Neural progenitor cell (in vitro differentiated cells): ENCODE data around the gene RNF148. TPM values are rescaled to one million over a fixed set of nuclear protein-coding genes. Genes with fewer than 3 reads are reported as not detected.

Source experiments
- DNase-seq: peaks from one replicate; pipeline ENCODE4 v3.0.0-alpha.2; 2016; ENCODE audit warnings: low spot score
- H2AFZ ChIP-seq: fragments of 200-600 bp; sonication (generic); replicated peaks from 2 replicates; pipeline ENCODE4 v1.6.1; 2016; ENCODE audit warnings: antibody characterized with exemption
- H3F3A ChIP-seq: fragments of 200-600 bp; sonication (generic); 2 replicates; pipeline ENCODE4 v1.6.1; 2016; ENCODE audit warnings: antibody characterized with exemption, low read depth
- H3K27ac ChIP-seq: fragments of 200-600 bp; sonication (generic); 2 replicates; pipeline ENCODE4 v1.5.1; 2016; ENCODE audit warnings: mild to moderate bottlenecking
- H3K27me3 ChIP-seq: fragments of 200-600 bp; sonication (generic); 2 replicates; pipeline ENCODE4 v1.6.1; 2016; ENCODE audit warnings: mild to moderate bottlenecking, moderate library complexity
- H3K36me3 ChIP-seq: fragments of 200-600 bp; sonication (generic); 2 replicates; pipeline ENCODE4 v1.5.1; 2016
- H3K4me1 ChIP-seq: fragments of 200-600 bp; sonication (generic); 2 replicates; pipeline ENCODE4 v1.6.1; 2016; ENCODE audit warnings: mixed run types
- H3K4me2 ChIP-seq: fragments of 200-600 bp; sonication (generic); 2 replicates; pipeline ENCODE4 v1.6.1; 2016
- H3K4me3 ChIP-seq: fragments of 200-600 bp; sonication (generic); 2 replicates; pipeline ENCODE4 v1.5.1; 2016
- H3K79me2 ChIP-seq: fragments of 200-600 bp; sonication (generic); 2 replicates; pipeline ENCODE4 v1.6.1; 2016; ENCODE audit warnings: low read depth
- H3K9ac ChIP-seq: fragments of 200-600 bp; sonication (generic); 2 replicates; pipeline ENCODE4 v1.6.1; 2016
- H3K9me3 ChIP-seq: fragments of 200-600 bp; sonication (generic); 2 replicates; pipeline ENCODE4 v1.5.1; 2016; ENCODE audit warnings: low read depth
- H4K20me1 ChIP-seq: fragments of 200-600 bp; sonication (generic); 2 replicates; pipeline ENCODE4 v1.6.1; 2016; ENCODE audit warnings: low read depth
- H3K27ac Mint-ChIP-seq: 3 replicates; pipeline ENCODE4 v1.8.0; 2021; ENCODE audit warnings: mixed read lengths
- H3K27me3 Mint-ChIP-seq: 2 replicates; pipeline ENCODE4 v1.8.0; 2022; ENCODE audit warnings: low read depth, mild to moderate bottlenecking, inconsistent platforms, moderate library complexity, mixed read lengths; ENCODE audit not compliant: insufficient read depth
- H3K36me3 Mint-ChIP-seq: 3 replicates; pipeline ENCODE4 v1.8.0; 2021; ENCODE audit warnings: mixed read lengths
- H3K4me1 Mint-ChIP-seq: 3 replicates; pipeline ENCODE4 v1.8.0; 2021; ENCODE audit warnings: mixed read lengths
- H3K4me3 Mint-ChIP-seq: 3 replicates; pipeline ENCODE4 v1.8.0; 2021; ENCODE audit warnings: mild to moderate bottlenecking, moderate library complexity, mixed read lengths
- H3K9me3 Mint-ChIP-seq: 3 replicates; pipeline ENCODE4 v1.8.0; 2020; ENCODE audit warnings: mixed read lengths
- EZH2 ChIP-seq: fragments of 200-600 bp; sonication (generic); IDR thresholded peaks from 2 replicates; pipeline ENCODE4 v1.6.1; 2017; ENCODE audit warnings: antibody characterized with exemption, mild to moderate bottlenecking, moderate library complexity
- EZH2phosphoT487 ChIP-seq: fragments of 200-600 bp; sonication (generic); IDR thresholded peaks from 2 replicates; pipeline ENCODE4 v1.6.1; 2017; ENCODE audit warnings: antibody characterized with exemption
- total RNA-seq: library from RNA; depleted of rRNA; stranded (reverse); fragments of >200 nt; gene quantifications from 2 replicates; pipeline ENCODE4 v1.2.3, GENCODE V29; 2015; ENCODE audit warnings: low replicate concordance
- TF ChIP-seq, protein P1 (sequence below): fragments of 200-600 bp; sonication (generic); IDR thresholded peaks from 2 replicates; pipeline ENCODE4 v1.5.1; 2017; ENCODE audit warnings: antibody characterized with exemption, mild to moderate bottlenecking

Gene RNF148
- total RNA-seq, 1 donor from 2014 or later: 0.11 TPM

DNA sequence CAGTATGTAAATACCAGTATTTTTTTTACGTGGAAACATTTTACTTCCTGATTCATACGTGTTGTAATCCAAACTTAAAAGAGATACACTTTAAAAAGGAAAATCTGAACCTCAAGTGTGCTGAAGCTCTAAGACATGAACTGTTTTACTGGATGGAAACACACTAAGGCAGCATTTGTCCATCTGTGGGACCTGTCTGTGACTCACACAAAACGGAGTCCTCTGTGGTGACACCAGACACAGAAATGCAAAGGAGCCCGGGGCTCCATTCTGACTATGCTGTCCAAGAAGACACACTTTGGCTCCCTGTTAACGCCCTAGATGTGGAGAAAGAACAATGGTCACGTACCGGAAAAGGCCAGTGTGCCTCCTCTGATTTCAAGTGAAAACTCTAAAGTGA lies 27.7 kb downstream of the RNF148 start:
- Mint-ChIP-seq H3K27ac (no peak overlapping the region), H3K9me3 (peaks cover 18% of the 10 kb centered on the region), H3K4me3 (no peak overlapping the region), H3K4me1 (peaks cover 36% of the 10 kb centered on the region), H3K27me3 (peaks cover 5% of the 10 kb centered on the region), H3K36me3 (peaks cover 6% of the 10 kb centered on the region)
- H4K20me1 ChIP-seq: no peaks in the 10 kb centered on the region
- no peak for DNase-seq
- no peaks in the 10 kb centered on the region for H3K36me3 ChIP-seq
- no peak overlapping the region for H2AFZ ChIP-seq
- no peaks in the 10 kb centered on the region for H3K9me3 ChIP-seq
- H3K4me1 ChIP-seq: peaks cover 11% of the 10 kb centered on the region
- no peak overlapping the region for H3K4me2 ChIP-seq
- no peaks in the 10 kb centered on the region for H3K79me2 ChIP-seq
- no peak overlapping the region for H3K4me3 ChIP-seq
- H3F3A ChIP-seq: peaks cover 11% of the 10 kb centered on the region
- H3K27ac ChIP-seq: no peak overlapping the region
- no peak for TF ChIP-seq EZH2phosphoT487
- TF ChIP-seq EZH2: no peak
- H3K27me3 ChIP-seq: no peaks in the 10 kb centered on the region
- H3K9ac ChIP-seq: no peak overlapping the region

DNA sequence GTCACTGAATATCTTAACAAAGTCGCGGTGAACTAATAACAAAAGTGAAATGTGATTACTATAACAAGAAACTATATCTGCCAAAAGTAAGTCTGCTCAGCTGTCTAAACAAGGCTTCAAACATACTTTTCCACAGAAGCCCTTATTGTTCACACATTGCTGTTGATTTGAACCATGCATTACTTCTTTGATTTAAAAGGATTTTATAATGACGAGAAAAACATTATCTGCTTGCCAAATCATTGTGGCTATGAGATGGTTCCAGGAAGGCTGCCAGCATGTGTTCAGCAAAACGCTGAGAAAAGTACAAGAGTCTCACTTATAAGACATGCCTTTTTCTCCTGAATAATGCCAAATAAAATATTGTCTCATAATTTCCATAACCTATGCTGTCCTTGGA lies 28.2 kb downstream of the RNF148 start:
- no peaks in the 10 kb centered on the region for H4K20me1 ChIP-seq
- no peaks in the 10 kb centered on the region for H3K27me3 ChIP-seq
- H3K79me2 ChIP-seq: no peaks in the 10 kb centered on the region
- no peak overlapping the region for H3K27ac Mint-ChIP-seq
- H3K4me1 ChIP-seq: peaks cover 11% of the 10 kb centered on the region
- no peak for DNase-seq
- peaks cover 5% of the 10 kb centered on the region for H3K27me3 Mint-ChIP-seq
- TF ChIP-seq, protein P1, sequence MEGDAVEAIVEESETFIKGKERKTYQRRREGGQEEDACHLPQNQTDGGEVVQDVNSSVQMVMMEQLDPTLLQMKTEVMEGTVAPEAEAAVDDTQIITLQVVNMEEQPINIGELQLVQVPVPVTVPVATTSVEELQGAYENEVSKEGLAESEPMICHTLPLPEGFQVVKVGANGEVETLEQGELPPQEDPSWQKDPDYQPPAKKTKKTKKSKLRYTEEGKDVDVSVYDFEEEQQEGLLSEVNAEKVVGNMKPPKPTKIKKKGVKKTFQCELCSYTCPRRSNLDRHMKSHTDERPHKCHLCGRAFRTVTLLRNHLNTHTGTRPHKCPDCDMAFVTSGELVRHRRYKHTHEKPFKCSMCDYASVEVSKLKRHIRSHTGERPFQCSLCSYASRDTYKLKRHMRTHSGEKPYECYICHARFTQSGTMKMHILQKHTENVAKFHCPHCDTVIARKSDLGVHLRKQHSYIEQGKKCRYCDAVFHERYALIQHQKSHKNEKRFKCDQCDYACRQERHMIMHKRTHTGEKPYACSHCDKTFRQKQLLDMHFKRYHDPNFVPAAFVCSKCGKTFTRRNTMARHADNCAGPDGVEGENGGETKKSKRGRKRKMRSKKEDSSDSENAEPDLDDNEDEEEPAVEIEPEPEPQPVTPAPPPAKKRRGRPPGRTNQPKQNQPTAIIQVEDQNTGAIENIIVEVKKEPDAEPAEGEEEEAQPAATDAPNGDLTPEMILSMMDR: no peak
- TF ChIP-seq EZH2phosphoT487 (no peak), EZH2 (no peak)
- no peak overlapping the region for H2AFZ ChIP-seq
- H3K9me3 Mint-ChIP-seq: peaks cover 18% of the 10 kb centered on the region
- H3K36me3 ChIP-seq: no peaks in the 10 kb centered on the region
- no peak overlapping the region for H3K4me3 Mint-ChIP-seq
- H3K27ac ChIP-seq: no peak overlapping the region
- H3K9ac ChIP-seq: no peak overlapping the region
- H3K9me3 ChIP-seq: no peaks in the 10 kb centered on the region
- peaks cover 11% of the 10 kb centered on the region for H3F3A ChIP-seq
- peaks cover 32% of the 10 kb centered on the region for H3K4me1 Mint-ChIP-seq
- peaks cover 6% of the 10 kb centered on the region for H3K36me3 Mint-ChIP-seq
- no peak overlapping the region for H3K4me3 ChIP-seq
- no peak overlapping the region for H3K4me2 ChIP-seq

DNA sequence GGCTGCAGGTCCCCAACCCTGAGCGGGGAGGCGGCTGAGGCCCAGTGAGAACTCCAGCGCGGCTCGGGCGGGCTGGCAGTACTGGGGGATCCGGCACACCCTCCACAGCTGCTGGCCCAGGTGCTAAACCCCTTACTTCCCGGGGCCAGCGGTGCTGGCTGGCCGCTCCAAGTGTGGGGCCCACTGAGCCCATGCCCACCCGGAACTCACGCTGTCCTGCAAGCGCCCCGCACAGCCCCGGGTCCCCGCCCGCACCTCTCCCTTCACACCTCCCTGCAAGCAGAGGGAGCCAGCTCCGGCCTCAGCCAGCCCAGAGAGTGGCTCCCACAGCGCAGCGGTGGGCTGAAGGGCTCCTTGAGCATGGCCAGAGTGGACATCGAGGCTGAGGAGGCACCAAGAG lies 28.8 kb downstream of the RNF148 start:
- H3K4me2 ChIP-seq: no peak overlapping the region
- no peaks in the 10 kb centered on the region for H3K9me3 ChIP-seq
- peaks cover 5% of the 10 kb centered on the region for H3K27me3 Mint-ChIP-seq
- peaks cover 11% of the 10 kb centered on the region for H3F3A ChIP-seq
- H3K36me3 ChIP-seq: no peaks in the 10 kb centered on the region
- TF ChIP-seq EZH2: no peak
- H3K4me1 ChIP-seq: peaks cover 11% of the 10 kb centered on the region
- DNase-seq: no peak
- no peaks in the 10 kb centered on the region for H3K79me2 ChIP-seq
- H3K9ac ChIP-seq: no peak overlapping the region
- peaks cover 18% of the 10 kb centered on the region for H3K9me3 Mint-ChIP-seq
- peaks cover 28% of the 10 kb centered on the region for H3K4me1 Mint-ChIP-seq
- no peaks in the 10 kb centered on the region for H4K20me1 ChIP-seq
- no peak overlapping the region for H3K4me3 Mint-ChIP-seq
- H3K4me3 ChIP-seq: no peak overlapping the region
- no peak overlapping the region for H2AFZ ChIP-seq
- H3K36me3 Mint-ChIP-seq: peaks cover 6% of the 10 kb centered on the region
- no peaks in the 10 kb centered on the region for H3K27me3 ChIP-seq
- no peak overlapping the region for H3K27ac Mint-ChIP-seq
- no peak overlapping the region for H3K27ac ChIP-seq

DNA sequence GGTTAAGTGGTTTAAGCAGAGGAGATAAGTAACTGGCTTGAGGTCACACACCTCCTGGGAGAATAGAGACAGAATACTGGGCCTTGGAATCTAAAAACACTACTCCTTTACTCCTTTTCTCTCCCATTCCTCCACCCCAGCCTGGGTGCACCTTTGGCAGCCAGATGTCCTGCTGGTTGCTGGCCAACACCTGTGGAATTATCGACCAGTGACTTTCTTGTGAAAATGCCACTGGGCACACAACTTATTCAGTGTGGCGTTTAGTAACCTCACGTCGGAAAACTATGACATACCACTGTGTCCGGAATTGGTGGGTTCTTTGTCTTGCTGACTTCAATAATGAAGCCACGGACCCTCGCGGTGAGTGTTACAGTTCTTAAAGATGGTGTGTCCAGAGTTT lies 30.2 kb downstream of the RNF148 start:
- H3K27me3 ChIP-seq: no peaks in the 10 kb centered on the region
- no peak overlapping the region for H3K27ac ChIP-seq
- no peaks in the 10 kb centered on the region for H3K36me3 ChIP-seq
- H3K4me2 ChIP-seq: no peak overlapping the region
- H3F3A ChIP-seq: peaks cover 11% of the 10 kb centered on the region
- no peak overlapping the region for H2AFZ ChIP-seq
- Mint-ChIP-seq H3K4me1 (peaks cover 15% of the 10 kb centered on the region), H3K4me3 (no peak overlapping the region), H3K9me3 (peaks cover 17% of the 10 kb centered on the region), H3K36me3 (peaks cover 6% of the 10 kb centered on the region), H3K27me3 (peaks cover 5% of the 10 kb centered on the region), H3K27ac (no peak overlapping the region)
- no peak for DNase-seq
- no peak overlapping the region for H3K4me3 ChIP-seq
- H3K79me2 ChIP-seq: no peaks in the 10 kb centered on the region
- no peak overlapping the region for H3K9ac ChIP-seq
- no peaks in the 10 kb centered on the region for H4K20me1 ChIP-seq
- TF ChIP-seq EZH2 (no peak), EZH2phosphoT487 (no peak)
- TF ChIP-seq, protein P1: no peak
- H3K9me3 ChIP-seq: no peaks in the 10 kb centered on the region
- peaks cover 11% of the 10 kb centered on the region for H3K4me1 ChIP-seq
